Retinal pigment epithelial cell (primary cell): ENCODE measurements around the gene SRCIN1.
"Not testable (repeated sequence)": the region's sequence is repeated elsewhere in the genome, so short reads cannot be mapped to it uniquely, and the experiment has no call there.

Experiments
- DNase-seq: peaks from one replicate; pipeline ENCODE4 v3.0.0-alpha.2; 2010; ENCODE audit warnings: low read depth
- H3K4me3 ChIP-seq: 2 replicates; pipeline ENCODE4 v1.5.1; 2011; ENCODE audit warnings: mild to moderate bottlenecking, low read length, control low read depth, moderate library complexity
- TF ChIP-seq, protein P1 (sequence below): conservative IDR thresholded peaks from 2 replicates; pipeline ENCODE4 v1.5.1; 2011; ENCODE audit warnings: low read depth, low read length, control low read depth, inconsistent platforms

Gene SRCIN1

DNA sequence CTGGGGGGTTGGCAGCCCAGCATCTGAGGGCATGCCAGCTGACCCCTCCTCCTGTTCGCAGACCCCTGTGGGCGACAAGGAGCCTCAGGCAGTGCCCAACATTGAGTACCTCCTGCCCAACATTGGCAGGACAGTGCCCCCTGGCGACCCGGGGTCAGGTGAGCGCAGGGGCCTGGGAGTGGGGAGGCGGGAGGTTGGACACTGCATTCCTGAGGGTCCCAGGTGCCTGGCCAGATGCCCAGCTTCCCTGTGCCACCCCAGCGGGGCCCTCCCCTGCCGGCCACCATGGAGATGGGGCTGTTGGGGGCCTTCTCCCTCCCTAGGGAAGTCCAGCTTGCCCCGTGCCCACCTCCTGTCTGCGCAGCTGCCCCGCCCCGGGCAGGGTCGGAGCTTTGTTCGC, 107.4 kb downstream of the SRCIN1 start:
- DNase-seq = no peak
- TF ChIP-seq, protein P1, sequence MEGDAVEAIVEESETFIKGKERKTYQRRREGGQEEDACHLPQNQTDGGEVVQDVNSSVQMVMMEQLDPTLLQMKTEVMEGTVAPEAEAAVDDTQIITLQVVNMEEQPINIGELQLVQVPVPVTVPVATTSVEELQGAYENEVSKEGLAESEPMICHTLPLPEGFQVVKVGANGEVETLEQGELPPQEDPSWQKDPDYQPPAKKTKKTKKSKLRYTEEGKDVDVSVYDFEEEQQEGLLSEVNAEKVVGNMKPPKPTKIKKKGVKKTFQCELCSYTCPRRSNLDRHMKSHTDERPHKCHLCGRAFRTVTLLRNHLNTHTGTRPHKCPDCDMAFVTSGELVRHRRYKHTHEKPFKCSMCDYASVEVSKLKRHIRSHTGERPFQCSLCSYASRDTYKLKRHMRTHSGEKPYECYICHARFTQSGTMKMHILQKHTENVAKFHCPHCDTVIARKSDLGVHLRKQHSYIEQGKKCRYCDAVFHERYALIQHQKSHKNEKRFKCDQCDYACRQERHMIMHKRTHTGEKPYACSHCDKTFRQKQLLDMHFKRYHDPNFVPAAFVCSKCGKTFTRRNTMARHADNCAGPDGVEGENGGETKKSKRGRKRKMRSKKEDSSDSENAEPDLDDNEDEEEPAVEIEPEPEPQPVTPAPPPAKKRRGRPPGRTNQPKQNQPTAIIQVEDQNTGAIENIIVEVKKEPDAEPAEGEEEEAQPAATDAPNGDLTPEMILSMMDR = no peak
- no peak overlapping the region for H3K4me3 ChIP-seq

DNA sequence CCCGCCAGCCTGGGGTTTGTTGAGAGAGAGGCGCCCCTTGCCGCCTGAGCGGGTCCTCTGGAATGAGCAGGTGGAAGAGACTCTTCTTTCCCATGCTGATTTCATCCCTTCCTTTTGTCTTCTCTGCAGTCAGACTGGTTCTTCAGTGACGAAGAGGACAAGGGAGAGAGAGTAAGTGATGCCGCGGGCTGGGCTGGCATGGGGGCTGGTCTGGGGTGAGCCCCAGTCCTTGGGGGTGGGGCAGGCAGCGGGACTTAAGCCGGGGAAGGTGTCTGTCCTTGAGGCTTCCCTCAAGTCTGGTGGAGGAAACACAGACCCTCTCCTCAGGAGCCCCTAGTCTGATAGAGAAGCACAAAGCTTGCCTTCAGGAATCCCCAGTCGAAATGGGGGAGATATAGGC, 108.1 kb downstream of the SRCIN1 start:
- DNase-seq, H3K4me3 ChIP-seq: not testable (repeated sequence)

GRCh38 chr17:38494152-38494551, 111.6 kb downstream of the SRCIN1 start:
- DNase-seq, H3K4me3 ChIP-seq: not testable (repeated sequence)

GRCh38 chr17:38492067-38493040, 113.4 kb downstream of the SRCIN1 start:
- TF ChIP-seq, protein P1 = peak; percentile 74
- H3K4me3 ChIP-seq = not testable (repeated sequence)
- peak; percentile 45 for DNase-seq

DNA sequence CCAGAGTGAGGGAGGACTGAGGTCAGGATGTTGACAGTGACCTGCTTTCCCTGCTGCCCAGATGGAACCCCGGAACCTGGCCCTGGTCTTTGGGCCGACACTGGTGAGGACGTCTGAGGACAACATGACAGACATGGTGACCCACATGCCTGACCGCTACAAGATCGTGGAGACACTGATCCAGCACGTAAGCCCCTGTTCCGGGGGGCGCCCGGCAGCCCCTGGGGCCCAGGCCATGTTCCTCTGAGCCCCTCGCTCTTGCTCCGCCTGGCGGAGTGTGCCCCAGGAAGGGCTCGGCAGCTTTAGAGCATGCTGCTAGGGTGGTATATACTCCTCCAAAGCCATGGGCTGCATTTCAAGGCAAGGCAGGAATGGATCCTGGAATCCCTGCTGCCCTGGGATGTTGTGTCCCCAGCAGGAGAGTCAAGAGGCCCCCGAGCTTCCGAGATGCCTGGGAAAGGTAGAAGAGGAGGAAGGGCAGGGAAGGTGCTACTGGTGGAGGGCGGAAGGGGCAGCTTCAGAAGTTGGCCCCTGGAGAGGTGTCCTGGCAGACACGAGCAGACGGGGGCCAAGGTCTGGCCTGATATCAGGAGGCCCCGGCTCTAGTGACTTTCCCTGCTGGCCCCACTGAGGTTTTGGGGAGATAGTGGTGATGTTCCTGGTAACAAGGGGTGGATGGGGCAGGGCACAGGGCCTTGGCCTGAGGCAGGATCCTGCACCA, 114.2 kb downstream of the SRCIN1 start:
- not testable (repeated sequence) for DNase-seq, H3K4me3 ChIP-seq

DNA sequence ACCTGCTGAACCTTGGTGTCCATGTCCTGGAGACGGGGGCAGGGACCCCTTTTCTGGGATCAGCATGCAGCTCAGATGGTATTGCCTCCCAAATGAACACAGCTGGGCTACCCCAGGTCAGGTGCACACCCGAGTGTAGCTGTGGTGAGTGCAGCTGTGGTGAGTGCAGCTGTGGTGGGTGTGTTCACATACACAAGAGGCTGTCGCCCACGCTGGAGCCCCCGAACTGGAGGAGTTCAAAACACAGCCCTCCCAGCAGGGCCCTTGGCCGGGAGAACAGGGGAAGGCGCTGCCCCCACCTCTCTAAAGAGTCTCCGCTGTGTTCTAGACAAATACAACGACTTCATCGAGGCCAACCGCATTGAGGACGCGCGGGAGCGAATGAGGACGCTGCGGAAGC, 116.0 kb downstream of the SRCIN1 start:
- not testable (repeated sequence) for DNase-seq, H3K4me3 ChIP-seq

DNA sequence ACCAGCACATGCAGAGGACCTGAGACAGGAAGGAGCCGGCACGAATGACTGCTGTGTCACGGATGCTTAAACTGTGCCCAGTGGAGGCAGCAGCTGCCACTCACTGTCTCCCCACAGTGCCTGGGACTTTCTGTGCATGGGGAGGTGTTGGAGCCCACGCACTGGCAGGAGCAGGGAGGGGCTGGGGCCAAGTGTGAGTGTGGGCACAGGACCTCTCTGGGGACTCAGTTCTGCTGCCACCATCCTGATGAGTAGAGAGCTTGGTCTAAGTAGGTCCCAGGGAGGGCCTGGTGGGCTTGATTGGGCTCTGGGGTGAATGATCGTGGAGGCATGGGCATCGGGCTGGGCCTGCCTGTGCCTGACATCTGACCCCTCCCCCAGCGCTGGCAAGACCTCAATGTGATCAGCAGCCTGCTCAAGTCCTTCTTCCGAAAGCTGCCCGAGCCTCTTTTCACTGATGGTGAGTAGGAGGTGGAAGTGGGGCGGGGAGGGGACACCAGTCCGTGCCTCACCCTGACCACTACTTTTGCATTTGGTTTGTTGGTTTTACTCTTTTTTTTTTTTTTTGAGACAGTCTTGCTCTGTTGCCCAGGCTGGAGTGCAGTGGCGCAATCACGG, 120.0 kb downstream of the SRCIN1 start:
- not testable (repeated sequence) for H3K4me3 ChIP-seq, DNase-seq

GRCh38 chr17:38485146-38485468, 120.6 kb downstream of the SRCIN1 start:
- TF ChIP-seq, protein P1 = no peak

DNA sequence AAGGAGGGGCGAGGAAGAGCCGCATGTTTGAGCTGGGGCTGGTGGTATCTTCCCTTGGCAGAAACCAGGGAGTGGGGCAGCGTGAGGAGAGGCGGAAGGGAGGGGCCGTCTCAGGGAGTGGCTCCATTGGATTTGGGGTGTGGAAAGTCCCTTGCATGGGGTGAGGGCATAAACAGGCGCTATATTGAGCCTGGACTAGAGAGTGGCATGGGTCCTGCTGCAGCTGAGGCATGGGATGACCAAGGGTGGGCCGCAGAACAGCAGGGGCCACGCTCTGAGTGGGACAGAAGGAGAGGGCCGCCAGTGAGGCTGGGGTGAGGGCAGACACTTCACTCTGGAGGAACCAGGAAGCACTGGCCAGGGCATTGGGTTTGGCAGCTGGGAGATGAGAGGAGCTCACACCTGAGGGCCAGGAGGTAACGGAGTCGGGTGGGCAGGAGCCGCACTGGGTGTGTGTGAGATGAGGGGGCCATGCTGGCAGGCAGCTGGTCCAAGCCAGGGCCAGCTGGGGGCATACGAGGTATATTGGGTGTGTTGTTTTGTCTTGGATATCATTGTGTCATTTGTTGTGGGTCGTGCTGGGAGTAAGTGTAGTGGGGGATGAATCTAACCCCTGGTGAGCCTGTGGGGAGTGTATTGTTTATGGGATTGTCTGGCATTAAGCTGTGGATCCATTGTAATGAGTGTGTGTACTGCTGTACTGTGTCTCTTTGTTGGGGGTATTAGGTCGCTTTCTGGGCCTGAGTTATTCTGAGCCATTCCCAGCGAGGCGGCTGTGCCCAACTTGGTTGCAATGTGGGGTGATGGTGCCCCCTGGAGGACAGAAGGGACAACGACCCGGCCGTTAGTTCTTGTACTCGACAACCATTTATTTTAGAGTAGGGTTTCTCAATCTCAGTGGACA, 121.3 kb downstream of the SRCIN1 start:
- not testable (repeated sequence) for H3K4me3 ChIP-seq, DNase-seq
- TF ChIP-seq, protein P1 = peak; percentile 74

More at GRCh38 chr17:38485146-38485468, 120.6 kb downstream of the SRCIN1 start:
- DNase-seq = no peak
- H3K4me3 ChIP-seq = no peak overlapping the region

DNA sequence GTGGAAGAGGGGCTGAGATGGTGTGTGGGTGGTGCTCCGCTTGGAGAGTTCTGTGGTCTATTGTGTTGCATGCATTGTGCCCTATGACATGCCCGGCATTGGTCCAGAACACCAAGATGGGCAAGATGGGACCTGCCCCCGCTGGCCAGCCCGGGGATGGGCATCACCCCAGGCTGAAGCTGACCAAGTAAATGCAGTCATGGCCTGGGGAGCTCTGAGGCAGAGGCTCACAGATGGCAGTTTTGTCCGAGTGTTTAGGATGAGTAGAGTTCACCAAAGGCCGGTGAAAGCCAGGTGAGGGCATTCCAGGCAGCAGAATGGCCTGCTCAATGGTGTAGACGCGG, 123.1 kb downstream of the SRCIN1 start:
- DNase-seq = not testable (repeated sequence)

GRCh38 chr17:38482039-38482699, 123.6 kb downstream of the SRCIN1 start:
- DNase-seq, H3K4me3 ChIP-seq: not testable (repeated sequence)

More for the DNA sequence above, 123.1 kb downstream of the SRCIN1 start:
- H3K4me3 ChIP-seq = not testable (repeated sequence)
